Breast epithelium (tissue), 3 donors: ENCODE results near the gene FKRP.

Source experiments
- CTCF ChIP-seq, 3 donors: fragments of 450-650 bp; IDR thresholded peaks; one replicate each; pipeline ENCODE4 v1.5.1; 2016 to 2017; ENCODE audit warnings: antibody characterized with exemption in 3 of 3, mild to moderate bottlenecking in 3 of 3, moderate library complexity in 3 of 3
- POLR2A ChIP-seq: fragments of 450-650 bp; IDR thresholded peaks from one replicate; pipeline ENCODE4 v1.6.1; 2016; ENCODE audit warnings: antibody characterized with exemption, mild to moderate bottlenecking, moderate library complexity
- POLR2AphosphoS5 ChIP-seq, 3 donors: sonication (generic); formaldehyde crosslinking; IDR thresholded peaks; one replicate each; pipeline ENCODE4 v1.6.1; 2017; ENCODE audit warnings: antibody characterized with exemption in 3 of 3

- TF ChIP-seq CTCF (IDR thresholded peaks at IDR 0.05): peak in 1 of 3 donors; percentile 32
- no peak for TF ChIP-seq POLR2A
- no peak for TF ChIP-seq POLR2AphosphoS5 (IDR thresholded peaks at IDR 0.05)
Measured at GRCh38 chr19:46753420-46754155, 7.7 kb downstream of the FKRP start.
